Mesangial cell (primary cell): ENCODE measurements around the gene TMEM161A. TPM values are rescaled to one million over a fixed set of nuclear protein-coding genes. Genes with fewer than 3 reads are reported as not detected.

Experiments
- total RNA-seq: library from RNA; depleted of rRNA; stranded (reverse); fragments of >200 nt; gene quantifications from 2 replicates; pipeline ENCODE4 v1.2.3, GENCODE V29; 2015

TMEM161A gene
- 38.5 and 62.4 TPM in 2 replicates for total RNA-seq

DNA sequence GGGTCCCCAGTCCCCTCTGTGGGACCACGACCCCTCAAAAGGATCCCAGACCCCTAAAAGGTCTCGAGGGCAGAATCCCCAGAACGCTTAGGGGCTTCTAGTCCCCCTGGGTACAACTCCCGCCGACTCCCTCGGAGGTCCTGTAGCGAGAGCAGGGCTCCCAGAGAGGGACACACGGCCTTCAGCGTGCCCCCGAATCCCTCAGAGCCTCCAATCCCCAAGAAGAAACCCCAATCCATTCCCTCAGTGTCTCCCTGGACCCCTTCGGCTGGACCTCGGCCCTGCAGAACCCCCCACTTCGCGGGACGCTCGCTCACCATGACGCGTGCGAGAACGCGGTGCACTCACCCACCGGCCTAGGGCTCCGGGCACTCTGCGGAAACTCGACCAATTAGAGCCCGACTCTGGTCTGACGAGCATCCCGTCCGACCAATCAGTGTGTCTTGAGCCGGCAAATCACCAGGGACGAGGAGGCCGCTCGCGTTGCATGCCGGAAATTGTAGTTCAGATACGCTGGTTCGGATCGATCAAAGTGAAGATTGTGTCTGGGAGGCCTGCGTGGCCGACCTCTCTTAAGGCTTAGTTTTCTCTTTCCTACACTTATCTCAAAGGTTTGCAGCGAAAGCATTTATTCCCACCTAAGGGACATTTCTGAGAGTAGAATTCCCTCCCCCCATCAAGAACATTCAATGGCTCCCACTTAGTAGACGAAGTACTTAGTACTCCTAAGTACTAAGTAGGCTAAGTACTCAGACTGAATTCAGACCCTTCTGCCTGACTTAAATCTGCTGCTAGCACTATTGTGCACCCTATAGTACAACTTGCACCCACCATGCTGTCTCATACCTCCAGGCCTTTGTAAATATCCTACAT is at the start of gene TMEM161A:
TSS of gene TMEM161A (minus strand) at position 370 of the 873 bp plus-strand sequence. CDS start at position 320, 50 bp downstream.

DNA sequence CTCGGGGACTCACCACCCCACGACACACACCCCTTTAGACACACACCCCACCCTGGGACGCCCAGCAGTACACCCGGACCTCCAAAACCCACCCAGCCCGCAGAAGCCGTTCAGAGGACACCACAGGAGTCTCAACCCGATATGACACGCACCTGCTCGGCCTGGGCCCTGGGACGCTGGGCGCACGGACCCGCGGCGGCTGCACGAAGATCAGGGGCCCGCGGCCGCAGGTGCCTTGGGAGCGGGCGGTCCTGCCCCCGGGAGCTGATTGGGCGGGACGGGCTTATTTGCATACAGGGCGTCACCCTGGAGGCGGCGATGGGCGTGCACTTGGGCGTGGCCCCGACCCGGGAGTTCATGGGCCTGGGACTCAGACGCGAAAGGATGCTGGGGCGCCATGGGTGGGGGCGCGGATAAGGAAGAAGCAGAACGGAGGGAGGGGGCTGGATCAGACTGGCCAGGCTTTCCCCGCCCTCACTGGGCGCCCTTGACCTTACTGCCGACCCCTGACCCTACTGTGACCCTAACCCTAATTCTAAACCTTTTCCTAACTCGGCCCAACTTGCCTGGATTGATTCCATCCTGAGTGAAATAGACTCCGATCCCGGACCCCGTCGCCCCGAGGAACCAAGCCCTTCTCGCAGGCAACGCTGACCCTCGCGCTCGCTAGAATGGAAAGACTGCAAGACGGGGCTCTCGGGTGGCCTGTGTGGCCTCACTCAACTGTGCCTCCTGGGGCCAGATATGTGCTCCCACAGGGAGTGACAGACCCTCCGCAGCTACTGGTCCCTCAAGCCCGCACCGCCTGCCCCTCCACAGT is 32.0 kb upstream of the TMEM161A start, which contains the start of gene MEF2B:
TSS of gene MEF2B (minus strand) at position 211 of the 820 bp plus-strand sequence. CDS start 19,528 bp downstream, outside the sequence.

Other genes starting within 250 kb of the TMEM161A start
- 0.81 and 2.8 TPM in 2 replicates for gene CERS1, start 242.3 kb downstream of the TMEM161A start, total RNA-seq
- gene COPE, start 219.1 kb downstream of the TMEM161A start, total RNA-seq: 307 and 338 TPM in 2 replicates
- gene DDX49, start 218.8 kb downstream of the TMEM161A start, total RNA-seq: 47.3 and 67.6 TPM in 2 replicates
- 79.5 and 150 TPM in 2 replicates for gene HOMER3, start 197.3 kb downstream of the TMEM161A start, total RNA-seq
- gene SUGP2, start 105.0 kb downstream of the TMEM161A start, total RNA-seq: 24.6 and 28.0 TPM in 2 replicates
- gene ARMC6, start 104.9 kb downstream of the TMEM161A start, total RNA-seq: 45.1 and 73.0 TPM in 2 replicates
- gene SLC25A42, start 74.5 kb downstream of the TMEM161A start, total RNA-seq: 3.4 and 7.5 TPM in 2 replicates
- not detected in 2 replicates for gene MEF2B, start 31.8 kb upstream of the TMEM161A start, total RNA-seq
- 21.4 and 43.2 TPM in 2 replicates for gene BORCS8, start 53.7 kb upstream of the TMEM161A start, total RNA-seq
- gene RFXANK, start 53.8 kb upstream of the TMEM161A start, total RNA-seq: 95.5 and 116 TPM in 2 replicates
- gene NR2C2AP, start 64.9 kb upstream of the TMEM161A start, total RNA-seq: 9.6 and 19.4 TPM in 2 replicates
- not detected in 2 replicates for gene NCAN, start 73.5 kb upstream of the TMEM161A start, total RNA-seq
- 0.16 TPM in 1 of 2 replicates, not detected in the other for gene TM6SF2, start 134.8 kb upstream of the TMEM161A start, total RNA-seq
- 33.1 and 37.9 TPM in 2 replicates for gene SUGP1, start 182.0 kb upstream of the TMEM161A start, total RNA-seq
- 22.0 and 33.1 TPM in 2 replicates for gene MAU2, start 182.4 kb upstream of the TMEM161A start, total RNA-seq